Left colon (tissue), 2 donors: Measurements from ENCODE around the gene BOLL. TPM values are rescaled to one million over a fixed set of nuclear protein-coding genes. Genes with fewer than 3 reads are reported as not detected.
"Not testable (repeated sequence)": the region's sequence is repeated elsewhere in the genome, so short reads cannot be mapped to it uniquely, and the experiment has no call there.

Experiments used
- ATAC-seq: fragments of 200-7000 bp; cut with Tn5 transposase; one replicate; pipeline ENCODE4 v1.9.1; 2020; ENCODE audit warnings: mild to moderate bottlenecking, moderate library complexity
- DNase-seq, 2 donors: peaks; one replicate each; pipeline ENCODE4 v3.0.0-alpha.2; 2020
- intact Hi-C, 2 donors: fragments of 100-400 bp; cut with DNase I in 1 of 2; cut with micrococcal nuclease in 1 of 2; formaldehyde crosslinking; loops; one replicate each; pipeline versions ENCODE4 v1.11.2 to v1.14.0; 2022; cut with DNase I, micrococcal nuclease
- long read RNA-seq: library from polyadenylated mRNA; unstranded; transcript quantifications from one replicate; pipeline ENCODE4 v2.0.0, GENCODE V29; 2021
- total RNA-seq, 2 donors: library from RNA; stranded (reverse); fragmentation: NEBNext Ultra II Directional; extraction: Animal tissue kit (Norgen Biotek cat#: 25700); gene quantifications; one replicate each; pipeline ENCODE4 v1.2.1, GENCODE V29; 2021
- donor health status: DM: no; HTN: no; CAD: no.
- donor health status: DM: yes; HTN: yes; CAD: no.

The BOLL gene, protein sequence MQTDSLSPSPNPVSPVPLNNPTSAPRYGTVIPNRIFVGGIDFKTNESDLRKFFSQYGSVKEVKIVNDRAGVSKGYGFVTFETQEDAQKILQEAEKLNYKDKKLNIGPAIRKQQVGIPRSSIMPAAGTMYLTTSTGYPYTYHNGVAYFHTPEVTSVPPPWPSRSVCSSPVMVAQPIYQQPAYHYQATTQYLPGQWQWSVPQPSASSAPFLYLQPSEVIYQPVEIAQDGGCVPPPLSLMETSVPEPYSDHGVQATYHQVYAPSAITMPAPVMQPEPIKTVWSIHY
- total RNA-seq: not detected
- long read RNA-seq: 0 reads

GRCh38 chr2:197784956-197785941 is at the start of gene BOLL:
BOLL (minus strand) TSS chr2:197785319; CDS start chr2:197781850, 3,469 bp downstream.
- ATAC-seq: no peak
- DNase-seq: no peak
- intact Hi-C loops: no loop called here

DNA sequence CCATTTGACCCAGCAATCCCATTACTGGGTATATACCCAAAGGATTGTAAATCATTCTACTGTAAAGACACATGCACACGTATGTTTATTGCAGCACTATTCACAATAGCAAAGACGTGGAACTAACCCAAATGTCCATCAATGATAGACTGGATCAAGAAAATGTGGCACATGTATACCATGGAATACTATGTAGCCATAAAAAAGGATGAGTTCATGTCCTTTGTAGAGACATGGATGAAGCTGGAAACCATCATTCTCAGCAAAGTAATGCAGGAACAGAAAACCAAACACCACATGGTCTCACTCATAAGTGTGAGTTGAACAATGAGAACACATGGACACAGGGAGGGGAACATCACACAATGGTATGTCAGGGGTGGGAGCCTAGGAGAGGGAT is 49.7 kb upstream of the BOLL start:
- ATAC-seq, DNase-seq, intact Hi-C loops: not testable (repeated sequence)

DNA sequence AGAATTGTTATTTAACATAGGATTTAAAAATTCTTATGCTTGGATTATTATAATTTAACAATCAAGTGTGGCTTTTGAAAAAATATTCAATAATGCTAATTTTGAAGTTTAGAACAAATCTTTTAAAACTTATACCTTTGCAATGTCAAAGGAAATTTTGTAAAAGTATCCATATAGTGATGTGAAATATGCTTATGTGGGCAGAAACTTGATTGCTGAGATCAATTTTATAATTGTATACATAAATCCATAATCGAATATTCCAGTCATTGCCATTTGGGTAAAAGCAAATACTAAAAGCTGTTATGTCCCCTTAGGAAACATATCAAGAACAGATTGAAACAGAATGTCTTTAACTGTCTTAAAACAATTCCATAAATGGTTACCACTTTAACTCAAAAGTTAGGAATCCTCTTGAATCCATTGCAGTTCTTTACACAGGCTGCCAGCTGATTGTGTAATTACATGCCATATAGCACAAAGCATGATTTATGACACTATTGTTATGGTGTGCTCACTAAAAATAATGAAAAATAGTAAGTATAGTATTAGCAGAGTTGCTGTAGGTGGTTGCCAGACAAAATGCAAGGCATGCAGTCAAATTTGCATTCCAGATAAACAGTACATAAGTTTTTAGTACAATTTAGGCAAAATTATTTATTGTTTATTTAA is 43.5 kb upstream of the BOLL start:
- ATAC-seq (no peak), DNase-seq (no peak)
- intact Hi-C loops: no loop called here

DNA sequence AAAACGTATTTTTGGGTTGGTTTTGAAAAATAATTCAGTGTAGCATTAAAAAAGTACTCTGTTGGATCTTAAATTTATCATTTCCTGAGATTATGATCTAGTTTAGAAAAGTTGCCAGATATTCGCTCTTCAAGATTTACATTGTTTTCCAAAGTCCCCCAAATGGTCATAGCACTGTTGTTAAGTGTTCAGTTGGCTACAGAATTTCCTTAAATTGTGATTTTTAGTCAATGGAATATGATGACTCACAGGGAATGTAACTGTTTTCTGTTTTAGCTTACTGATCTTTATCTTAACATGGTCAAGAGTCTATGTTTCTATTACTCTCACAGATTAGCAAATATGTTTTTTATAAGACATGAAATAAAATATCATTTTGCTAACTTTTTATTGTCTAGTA is 42.5 kb upstream of the BOLL start:
- intact Hi-C loops: no loop called here
- DNase-seq (no peak), ATAC-seq (no peak)

- ATAC-seq: no peak
- intact Hi-C loops: no loop called here
- no peak for DNase-seq
Observed at GRCh38 chr2:197822333-197822732, 37.2 kb upstream of the BOLL start.

- ATAC-seq: no peak
- DNase-seq: no peak
- intact Hi-C loops: no loop called here
Observed at GRCh38 chr2:197821550-197822289, 36.6 kb upstream of the BOLL start.

DNA sequence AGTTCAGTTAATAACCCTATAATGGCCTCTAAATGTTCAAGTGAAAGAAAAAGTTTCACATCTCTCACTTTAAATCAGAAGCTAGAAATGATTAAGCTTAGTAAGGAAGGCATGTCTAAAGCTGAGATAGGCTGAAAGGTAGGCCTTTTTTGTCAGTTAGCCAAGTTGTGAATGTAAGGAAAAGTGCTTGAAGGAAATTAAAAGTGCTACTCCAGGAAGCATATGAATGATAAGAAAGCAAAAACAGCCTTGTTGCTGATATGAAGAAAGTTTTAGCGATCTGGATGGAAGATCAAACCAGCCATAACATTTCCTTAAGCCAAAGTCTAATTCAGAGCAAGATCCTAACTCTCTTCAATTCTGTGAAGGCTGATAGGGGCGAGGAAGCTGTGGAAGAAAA is 29.4 kb upstream of the BOLL start:
- DNase-seq (no peak), ATAC-seq (no peak)
- intact Hi-C loops: no loop called here

- intact Hi-C loops: no loop called here
- no peak for DNase-seq
- no peak for ATAC-seq
Observed at GRCh38 chr2:197813093-197813787, 28.1 kb upstream of the BOLL start.

DNA sequence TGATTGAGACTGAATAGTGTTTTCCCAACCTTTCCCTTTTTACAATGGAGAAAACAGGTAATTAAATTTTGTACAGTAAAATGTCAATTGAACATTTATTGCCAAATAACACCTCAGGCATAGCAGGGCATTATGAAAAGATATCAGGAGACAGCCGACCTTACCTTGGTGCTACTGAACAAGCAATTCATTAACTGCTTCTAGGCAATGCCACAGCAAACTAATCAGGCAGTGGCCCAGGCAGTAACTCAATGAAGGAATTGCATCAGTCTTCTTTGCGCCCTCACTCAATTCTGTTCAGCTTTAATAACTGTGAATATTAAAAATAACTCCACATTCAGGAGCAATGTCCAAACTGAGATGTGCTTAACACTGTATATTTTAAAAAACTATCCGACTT is 25.4 kb upstream of the BOLL start:
- no peak for DNase-seq
- no peak for ATAC-seq
- intact Hi-C loops: no loop called here

GRCh38 chr2:197810016-197810415 is 24.9 kb upstream of the BOLL start:
- ATAC-seq (no peak), DNase-seq (no peak)
- intact Hi-C loops: no loop called here

- no peak for ATAC-seq
- no peak for DNase-seq
- intact Hi-C loops: loop anchor here (10.0 kb wide), 2 partner anchors 246 to 486 kb away; no protein-coding TSS in a partner anchor
Observed at GRCh38 chr2:197809064-197809463, 23.9 kb upstream of the BOLL start.

DNA sequence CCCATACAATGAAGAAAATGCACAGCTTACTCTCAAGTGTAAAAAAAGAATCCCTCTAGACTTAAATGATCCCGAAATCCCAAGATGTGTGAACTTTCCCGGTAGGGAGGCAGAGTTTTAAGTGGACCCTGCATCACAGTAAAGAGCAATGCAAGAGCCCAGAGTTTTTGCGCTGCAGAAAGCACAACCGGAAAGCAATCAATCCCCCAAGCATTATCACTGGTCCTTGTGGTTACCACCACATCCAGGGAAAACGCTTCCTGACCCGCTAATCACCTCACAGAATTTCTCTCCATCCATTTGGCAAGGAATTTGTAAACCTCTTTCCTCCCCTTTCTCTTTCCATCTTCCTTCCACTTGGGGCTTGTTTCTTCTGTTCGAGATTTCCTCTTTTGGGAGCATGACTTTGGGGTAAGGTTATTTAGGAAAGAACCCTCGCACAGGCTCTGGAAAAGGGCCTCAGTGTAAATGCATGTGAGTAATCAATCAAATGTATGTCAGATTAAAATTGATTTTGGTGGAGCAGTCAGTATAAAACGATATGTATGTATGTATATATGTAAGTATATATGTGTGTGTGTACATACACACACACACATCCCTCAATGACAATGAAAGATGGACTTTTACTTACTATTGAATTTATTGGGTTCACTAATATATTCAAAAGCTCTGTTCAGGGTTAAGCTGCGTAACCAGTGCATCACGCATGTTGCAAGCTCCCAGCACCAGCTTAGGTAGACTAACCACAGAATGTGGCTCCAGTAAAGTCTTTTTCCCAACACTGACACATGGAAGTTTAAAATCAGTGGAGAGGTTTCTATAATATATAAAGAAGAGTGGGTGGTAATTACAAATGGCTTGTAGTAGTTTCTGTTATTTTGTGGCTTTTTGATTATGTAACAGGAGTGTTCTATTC is 20.9 kb upstream of the BOLL start:
- intact Hi-C loops: loop anchor here (10.0 kb wide), 2 partner anchors 249 to 489 kb away; no protein-coding TSS in a partner anchor
- ATAC-seq (no peak), DNase-seq (no peak)

DNA sequence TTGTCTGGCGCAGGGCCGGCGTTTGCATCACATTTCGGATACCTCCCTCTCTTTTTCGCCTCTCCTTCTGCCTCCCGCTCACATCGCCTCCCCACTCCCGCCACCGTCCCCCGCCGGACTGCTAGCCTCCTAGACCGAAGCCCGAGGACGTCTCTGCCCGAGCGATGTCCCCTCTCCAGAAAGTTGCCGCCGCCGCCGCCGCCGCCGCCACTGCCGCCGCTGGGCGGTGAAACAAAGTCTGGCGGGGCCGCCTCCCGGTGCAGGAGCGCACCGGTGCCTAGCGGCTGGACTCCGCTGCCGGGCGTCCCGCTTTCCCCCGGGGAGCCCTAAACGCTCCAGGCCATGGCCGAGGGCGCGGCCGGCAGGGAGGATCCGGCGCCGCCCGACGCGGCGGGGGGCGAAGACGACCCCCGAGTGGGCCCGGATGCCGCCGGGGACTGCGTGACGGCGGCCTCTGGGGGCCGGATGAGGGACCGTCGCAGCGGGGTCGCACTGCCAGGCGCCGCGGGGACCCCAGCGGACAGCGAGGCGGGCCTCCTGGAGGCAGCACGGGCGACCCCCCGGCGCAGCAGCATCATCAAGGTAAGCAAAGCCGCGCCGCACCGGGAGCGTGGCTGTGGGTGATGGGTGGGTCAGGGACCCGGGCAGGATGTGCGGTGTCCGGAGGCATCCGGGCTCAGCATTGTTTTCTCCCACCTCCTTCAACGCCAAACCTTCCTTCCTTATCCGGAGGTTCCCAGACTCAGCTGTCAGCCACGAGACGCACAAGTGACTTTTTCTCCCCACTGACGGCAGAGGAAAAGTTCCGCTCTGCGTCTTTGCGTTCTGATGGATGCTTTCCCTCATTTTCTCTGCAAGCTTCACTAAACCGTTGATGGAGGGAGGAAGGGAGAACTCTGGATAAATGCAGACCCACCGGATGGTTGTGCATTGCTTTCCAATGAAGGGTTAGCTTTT is 19.9 kb upstream of the BOLL start:
- ATAC-seq: peak; percentile 46
- intact Hi-C loops: loop anchor here (5.0 to 10.0 kb wide), 4 partner anchors 250 to 492 kb away; no protein-coding TSS in a partner anchor
- DNase-seq: peak; percentile 23 to 31

DNA sequence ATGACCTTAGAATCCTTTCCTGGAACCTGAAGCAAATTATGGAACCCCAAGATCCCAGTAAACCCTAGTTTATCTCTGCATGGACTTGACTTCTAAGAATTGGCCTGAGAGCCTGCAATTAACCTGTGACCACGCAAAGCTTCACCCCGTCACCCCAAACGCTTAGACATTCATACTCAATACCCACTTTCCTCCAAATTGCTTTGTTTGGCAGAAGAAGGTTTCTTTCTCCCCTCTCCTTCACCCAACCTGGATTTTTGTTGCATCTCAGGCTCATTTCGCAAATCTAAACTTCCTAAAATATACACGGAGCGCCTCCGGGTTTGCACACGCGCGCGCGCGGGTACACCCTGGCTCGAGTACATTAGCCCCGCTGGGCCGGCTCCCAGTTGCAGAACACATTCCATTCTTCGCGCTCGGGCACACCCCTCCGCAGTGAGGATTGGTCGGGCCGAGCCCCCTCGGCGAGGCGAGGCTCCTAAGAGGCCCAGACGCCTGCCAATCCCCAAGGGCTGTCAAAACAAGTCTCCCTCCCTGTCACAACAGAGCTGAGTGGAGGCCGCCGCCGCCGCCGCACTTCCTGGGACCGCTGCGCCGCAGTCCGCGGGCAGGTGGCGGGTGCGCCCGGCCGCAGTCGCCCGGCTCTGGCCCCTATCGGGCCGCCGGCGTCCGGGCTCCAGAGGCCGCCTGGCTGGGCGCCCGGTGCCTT is 19.1 kb upstream of the BOLL start, which contains the start of gene PLCL1:
Gene PLCL1 (plus strand): TSS at position 545 of the 709 bp plus-strand sequence.
- DNase-seq (peak; percentile 87 to 91), ATAC-seq (peak; percentile 99)
- intact Hi-C loops: loop anchor here (5.0 to 10.0 kb wide), 4 partner anchors 251 to 493 kb away; no protein-coding TSS in a partner anchor

DNA sequence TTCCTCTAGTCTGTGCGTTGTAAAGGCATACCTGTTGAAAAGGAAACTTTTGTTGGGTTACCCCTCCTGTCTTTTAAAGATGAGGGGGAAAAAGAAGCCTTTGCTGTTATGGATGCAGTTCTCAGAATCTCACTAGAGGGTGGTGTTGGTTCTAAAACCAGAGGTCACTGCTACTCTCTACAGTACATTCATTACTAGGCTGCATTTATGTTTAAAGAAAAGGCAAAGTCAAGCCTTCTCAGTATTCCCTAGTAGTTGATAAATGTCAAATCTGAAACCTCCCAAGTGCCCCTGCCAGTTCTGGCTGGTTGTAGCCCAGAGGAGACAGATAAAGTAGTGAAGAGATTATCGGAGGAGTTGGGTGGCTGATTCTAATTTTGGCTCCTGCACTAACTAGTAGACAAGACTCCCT is 17.9 kb upstream of the BOLL start:
- no peak for DNase-seq
- intact Hi-C loops: loop anchor here (5.0 to 10.0 kb wide), 4 partner anchors 252 to 494 kb away; no protein-coding TSS in a partner anchor
- peak; percentile 65 for ATAC-seq
